HEK293 (cell line): Measurements from ENCODE around the gene GAS1.

Source experiments
- CTCF ChIP-seq: fragments of 450-650 bp; formaldehyde crosslinking; IDR thresholded peaks from 2 replicates; pipeline ENCODE4 v1.5.1; 2016; ENCODE audit warnings: missing biosample characterization, missing genetic modification characterization
- ZNF23 ChIP-seq: fragments of 450-650 bp; formaldehyde crosslinking; IDR thresholded peaks from 2 replicates; pipeline ENCODE4 v1.5.1; 2016; ENCODE audit warnings: missing biosample characterization, missing genetic modification characterization, borderline replicate concordance
- ZSCAN18 ChIP-seq: fragments of 450-650 bp; formaldehyde crosslinking; IDR thresholded peaks from 2 replicates; pipeline ENCODE4 v1.5.1; 2016; ENCODE audit warnings: missing biosample characterization, missing genetic modification characterization

GRCh38 chr9:86990290-86990689 is 43.0 kb upstream of the GAS1 start:
- no peak for TF ChIP-seq CTCF (tag by site-specific recombination)
- no peak for TF ChIP-seq ZSCAN18 (tag by site-specific recombination)
- TF ChIP-seq ZNF23: no peak
